IMR-90 (cell line): ENCODE data around the gene GATA6. TPM values are rescaled to one million over a fixed set of nuclear protein-coding genes. Genes with fewer than 3 reads are reported as not detected.

Source experiments
- ATAC-seq: fragments of 200-7000 bp; cut with Tn5 transposase; 2 replicates; pipeline ENCODE4 v1.9.1; 2020; ENCODE audit warnings: low read depth, mild to moderate bottlenecking, moderate library complexity
- BruUV-seq: library from RNA; stranded (reverse); fragments of 400-500 nt; replicated peaks from 2 replicates; lab custom pipeline; 2021; lab: Mats Ljungman, UMichigan
- CTCF ChIA-PET: fragments of 300-600 bp; formaldehyde crosslinking; extraction: SDS; loops from one replicate; lab custom pipeline; 2021; ENCODE audit warnings: antibody characterized with exemption; lab: Yijun Ruan, JAX
- POLR2A ChIA-PET: fragments of 300-600 bp; sonication (Branson Sonifier 250); formaldehyde crosslinking; loops from one replicate; lab custom pipeline; 2022; ENCODE audit warnings: antibody characterized with exemption; ENCODE audit not compliant: unreplicated experiment; lab: Charles Lee
- DNase-seq: peaks from one replicate; pipeline ENCODE4 v3.0.0; 2013
- H2AFZ ChIP-seq: replicated peaks from 2 replicates; pipeline ENCODE3; 2013; ENCODE audit warnings: low read length, mild to moderate bottlenecking; ENCODE audit not compliant: poor library complexity
- H2AK5ac ChIP-seq: 2 replicates; pipeline ENCODE4 v1.6.1; 2013; ENCODE audit warnings: low read depth, low read length, inconsistent platforms
- H2AK9ac ChIP-seq: replicated peaks from 2 replicates; pipeline ENCODE3; 2013; ENCODE audit warnings: mild to moderate bottlenecking, low read depth, low read length, moderate library complexity; ENCODE audit not compliant: poor library complexity
- H2BK120ac ChIP-seq: 2 replicates; pipeline ENCODE4 v1.6.1; 2013; ENCODE audit warnings: low read depth, low read length, inconsistent platforms
- H2BK15ac ChIP-seq: 3 replicates; pipeline ENCODE4 v1.6.1; 2013; ENCODE audit warnings: low read depth, low read length, inconsistent platforms
- H2BK20ac ChIP-seq: 2 replicates; pipeline ENCODE4 v1.6.1; 2013; ENCODE audit warnings: low read depth, mild to moderate bottlenecking, inconsistent platforms, low read length, moderate library complexity
- H2BK5ac ChIP-seq: 2 replicates; pipeline ENCODE4 v1.6.1; 2013; ENCODE audit warnings: mild to moderate bottlenecking, low read depth, low read length, inconsistent platforms; ENCODE audit not compliant: poor library complexity, severe bottlenecking
- H3K14ac ChIP-seq: replicated peaks from 2 replicates; pipeline ENCODE4 v1.6.1; 2013; ENCODE audit warnings: low read depth, low read length, inconsistent platforms
- H3K18ac ChIP-seq: 2 replicates; pipeline ENCODE4 v1.6.1; 2013; ENCODE audit warnings: low read depth, low read length, control low read depth
- H3K23ac ChIP-seq: 2 replicates; pipeline ENCODE4 v1.6.1; 2013; ENCODE audit warnings: low read depth, low read length, inconsistent platforms
- H3K27ac ChIP-seq: 2 replicates; pipeline ENCODE4 v1.5.1; 2013; ENCODE audit warnings: mild to moderate bottlenecking, control low read depth, low read length; ENCODE audit not compliant: insufficient read depth
- H3K27me3 ChIP-seq: 2 replicates; pipeline ENCODE4 v1.6.1; 2013; ENCODE audit warnings: low read length; ENCODE audit not compliant: control insufficient read depth, insufficient read depth
- H3K36me3 ChIP-seq: 2 replicates; pipeline ENCODE4 v1.6.1; 2013; ENCODE audit warnings: low read length, mixed read lengths; ENCODE audit not compliant: control insufficient read depth, insufficient read depth
- H3K4ac ChIP-seq: 2 replicates; pipeline ENCODE4 v1.6.1; 2013; ENCODE audit warnings: low read depth, low read length, inconsistent platforms
- H3K4me1 ChIP-seq: 2 replicates; pipeline ENCODE4 v1.6.1; 2013; ENCODE audit warnings: low read length, mixed read lengths; ENCODE audit not compliant: control insufficient read depth, insufficient read depth
- H3K4me2 ChIP-seq: 2 replicates; pipeline ENCODE4 v1.6.1; 2013; ENCODE audit warnings: low read depth, mild to moderate bottlenecking, control low read depth, low read length, moderate library complexity
- H3K4me3 ChIP-seq: 2 replicates; pipeline ENCODE4 v1.5.1; 2013; ENCODE audit warnings: low read depth, mild to moderate bottlenecking, control low read depth, low read length, moderate library complexity; ENCODE audit not compliant: insufficient read depth
- H3K56ac ChIP-seq: 2 replicates; pipeline ENCODE4 v1.6.1; 2013; ENCODE audit warnings: low read length, inconsistent platforms; ENCODE audit not compliant: insufficient read depth; ENCODE audit errors: extremely low read depth
- H3K79me1 ChIP-seq, 2 experiments: 2 replicates each; pipeline ENCODE4 v1.6.1; 2013; ENCODE audit warnings: low read length in 2 of 2, inconsistent platforms in 1 of 2, low read depth in 1 of 2
- H3K9ac ChIP-seq: 2 replicates; pipeline ENCODE4 v1.6.1; 2013; ENCODE audit warnings: low read depth, low read length, control low read depth
- H3K9me1 ChIP-seq: 2 replicates; pipeline ENCODE4 v1.6.1; 2013; ENCODE audit warnings: low read length, inconsistent platforms; ENCODE audit not compliant: insufficient read depth
- H3K9me3 ChIP-seq: 2 replicates; pipeline ENCODE4 v1.6.1; 2013; ENCODE audit warnings: low read length; ENCODE audit not compliant: control insufficient read depth, insufficient read depth
- H4K20me1 ChIP-seq: 2 replicates; pipeline ENCODE4 v1.6.1; 2013; ENCODE audit warnings: low read length, inconsistent platforms; ENCODE audit not compliant: insufficient read depth
- H4K5ac ChIP-seq: 2 replicates; pipeline ENCODE4 v1.6.1; 2013; ENCODE audit warnings: mild to moderate bottlenecking, low read depth, low read length, control low read depth
- H4K8ac ChIP-seq, 2 experiments: 2 replicates each; pipeline ENCODE4 v1.6.1; 2013; ENCODE audit warnings: low read depth in 2 of 2, low read length in 2 of 2, control low read depth in 1 of 2, inconsistent platforms in 1 of 2
- H4K91ac ChIP-seq: 2 replicates; pipeline ENCODE4 v1.6.1; 2013; ENCODE audit warnings: low read depth, low read length, inconsistent platforms; ENCODE audit not compliant: insufficient read depth
- BHLHE40 ChIP-seq: fragments of 150-350 bp; IDR thresholded peaks from 2 replicates; pipeline ENCODE4 v1.6.1; 2016; ENCODE audit warnings: mild to moderate bottlenecking, low read depth, low read length
- MAFK ChIP-seq: IDR thresholded peaks from 2 replicates; pipeline ENCODE4 v1.6.1; 2012; ENCODE audit warnings: low read depth, low read length, improper control_type of control experiment
- MAZ ChIP-seq: IDR thresholded peaks from 2 replicates; pipeline ENCODE4 v1.6.1; 2012; ENCODE audit warnings: low read depth, mild to moderate bottlenecking, low read length, improper control_type of control experiment, moderate library complexity, borderline replicate concordance
- MXI1 ChIP-seq: IDR thresholded peaks from 2 replicates; pipeline ENCODE4 v1.6.1; 2012; ENCODE audit warnings: low read depth, mild to moderate bottlenecking, low read length, moderate library complexity, borderline replicate concordance
- NFE2L2 ChIP-seq: fragments of 150-350 bp; IDR thresholded peaks from 2 replicates; pipeline ENCODE4 v1.6.1; 2016; ENCODE audit warnings: low read depth, mild to moderate bottlenecking, low read length
- POLR2A ChIP-seq: IDR thresholded peaks from 2 replicates; pipeline ENCODE4 v1.6.1; 2012; ENCODE audit warnings: mild to moderate bottlenecking, low read depth, low read length
- RAD21 ChIP-seq: IDR thresholded peaks from 2 replicates; pipeline ENCODE4 v1.6.1; 2012; ENCODE audit warnings: low read length, improper control_type of control experiment
- WGBS, 2 experiments: methylation state at CpG; one replicate each; pipeline versions ENCODE4 v1.1.5 to v1.1.7; 2013; ENCODE audit warnings: missing lambda C conversion rate in 2 of 2; ENCODE audit not compliant: insufficient read length in 1 of 2; ENCODE audit errors: extremely low coverage in 2 of 2; 5-methylcytosine and 5-hydroxymethylcytosine counted together
- dilution Hi-C: fragments of 300-500 bp; cut with HindIII; formaldehyde crosslinking; loops from one replicate; pipeline ENCODE4 v1.14.3; 2018; ENCODE audit warnings: low sequenced_read_pairs; ENCODE audit not compliant: unreplicated experiment
- in situ Hi-C: fragments of 300-500 bp; cut with MboI; formaldehyde crosslinking; loops from 3 replicates; pipeline ENCODE4 v1.14.3; 2019; ENCODE audit warnings: low sequenced_read_pairs, inconsistent platforms, mixed read lengths
- intact Hi-C: fragments of 100-400 bp; cut with micrococcal nuclease; formaldehyde crosslinking; loops from 2 replicates; pipeline ENCODE4 v1.10.0; 2022
- polyA plus RNA-seq, 3 experiments: library from polyadenylated mRNA; depleted of rRNA; stranded (reverse); fragments of >200 nt; gene quantifications; 2 replicates each; pipeline ENCODE4 v1.2.3, GENCODE V29; 2012; ENCODE audit warnings: low replicate concordance in 1 of 3
- total RNA-seq: library from RNA; depleted of rRNA; stranded (reverse); fragments of >200 nt; gene quantifications from 2 replicates; pipeline ENCODE4 v1.2.3, GENCODE V29; 2012
- TF ChIP-seq, protein P1 (sequence below): fragments of 150-350 bp; IDR thresholded peaks from 2 replicates; pipeline ENCODE4 v1.6.1; 2017; ENCODE audit warnings: mild to moderate bottlenecking, antibody characterized with exemption, low read length, low read depth
- TF ChIP-seq, protein P2 (sequence below): conservative IDR thresholded peaks from 2 replicates; pipeline ENCODE4 v1.5.1; 2012; ENCODE audit warnings: mild to moderate bottlenecking, low read depth, low read length, improper control_type of control experiment

The GATA6 gene
- total and polyA plus RNA-seq, 2 of the 4 experiments (the other 2 are of a cell fraction), result 2.5 to 4.0 TPM

DNA sequence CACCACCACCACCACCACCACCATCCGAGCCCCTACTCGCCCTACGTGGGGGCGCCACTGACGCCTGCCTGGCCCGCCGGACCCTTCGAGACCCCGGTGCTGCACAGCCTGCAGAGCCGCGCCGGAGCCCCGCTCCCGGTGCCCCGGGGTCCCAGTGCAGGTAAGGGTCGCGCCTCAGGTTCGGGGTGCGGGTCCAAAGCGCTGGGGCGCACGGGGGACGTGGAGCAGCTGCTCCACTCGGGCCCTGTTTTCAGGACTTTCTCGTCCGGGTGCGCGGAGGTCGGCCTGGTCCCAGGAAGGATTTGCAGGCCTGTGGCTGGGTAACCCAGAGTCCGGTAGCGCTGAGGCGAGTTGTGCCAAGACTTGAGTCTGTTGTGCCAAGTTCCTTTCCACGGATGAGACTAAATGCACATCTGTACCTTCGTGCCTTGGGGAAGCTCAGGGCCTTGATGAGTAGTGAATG, 2.8 kb downstream of the GATA6 start:
- H3K27ac ChIP-seq, result no peak overlapping the region; the same call in 1 of the 2 replicates
- peak overlapping the region; percentile 77 for H3K4me3 ChIP-seq
- H3K36me3 ChIP-seq, result peaks cover 13% of the 10 kb centered on the region
- WGBS, 2 experiments, result 62% methylated on average over 5 of the region's 34 CpGs; no CpG with 5 or more reads in 1 of the 2 experiments
- H2BK120ac ChIP-seq, result no peak overlapping the region
- ChIA-PET CTCF (no interaction called here), POLR2A (no interaction called here)
- H2AK9ac ChIP-seq, result no peak overlapping the region
- no peak overlapping the region for H3K56ac ChIP-seq
- H3K18ac ChIP-seq, result no peak overlapping the region
- peaks cover 11 to 24% of the 10 kb centered on the region in 2 experiments for H3K79me1 ChIP-seq
- intact Hi-C loops (loop anchor here (5.0 kb wide), 2 partner anchors 195 to 625 kb away; no protein-coding TSS in a partner anchor), in situ Hi-C loops (loop anchor here (5.0 kb wide), 1 partner anchor 390 kb away; no protein-coding TSS in a partner anchor), dilution Hi-C loops (no loop called here)
- H3K4me2 ChIP-seq, result peak overlapping the region; percentile 65
- peaks cover under 1% of the 10 kb centered on the region; the same call in 1 of the 2 replicates for H3K9me3 ChIP-seq
- peak overlapping the region; percentile 9 for H3K4ac ChIP-seq
- H2AK5ac ChIP-seq, result 0 out of 2 replicates have a peak overlapping the region, but pooled peaks have one; percentile 8
- H2BK5ac ChIP-seq, result no peak overlapping the region
- H2AFZ ChIP-seq, result peak overlapping the region; percentile 87
- H3K9me1 ChIP-seq, result no peaks in the 10 kb centered on the region
- peak overlapping the region; percentile 12; the same call in 1 of the 2 replicates for H3K14ac ChIP-seq
- H4K91ac ChIP-seq, result peak overlapping the region; percentile 3; the same call in 1 of the 2 replicates
- peak overlapping the region; percentile 70 for H3K23ac ChIP-seq
- DNase-seq, result no peak
- no peak overlapping the region for H2BK20ac ChIP-seq
- H4K8ac ChIP-seq, result no peak overlapping the region
- H3K4me1 ChIP-seq, result peaks cover 16% of the 10 kb centered on the region
- ATAC-seq, result no peak
- no peak for TF ChIP-seq MAZ
- peak; percentile 18; the same call in 1 of the 2 replicates for TF ChIP-seq POLR2A
- TF ChIP-seq, protein P1, sequence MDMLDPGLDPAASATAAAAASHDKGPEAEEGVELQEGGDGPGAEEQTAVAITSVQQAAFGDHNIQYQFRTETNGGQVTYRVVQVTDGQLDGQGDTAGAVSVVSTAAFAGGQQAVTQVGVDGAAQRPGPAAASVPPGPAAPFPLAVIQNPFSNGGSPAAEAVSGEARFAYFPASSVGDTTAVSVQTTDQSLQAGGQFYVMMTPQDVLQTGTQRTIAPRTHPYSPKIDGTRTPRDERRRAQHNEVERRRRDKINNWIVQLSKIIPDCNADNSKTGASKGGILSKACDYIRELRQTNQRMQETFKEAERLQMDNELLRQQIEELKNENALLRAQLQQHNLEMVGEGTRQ, result no peak
- no peak for TF ChIP-seq BHLHE40
- no peak for TF ChIP-seq MAFK
- no peak for TF ChIP-seq RAD21
- TF ChIP-seq, protein P2, sequence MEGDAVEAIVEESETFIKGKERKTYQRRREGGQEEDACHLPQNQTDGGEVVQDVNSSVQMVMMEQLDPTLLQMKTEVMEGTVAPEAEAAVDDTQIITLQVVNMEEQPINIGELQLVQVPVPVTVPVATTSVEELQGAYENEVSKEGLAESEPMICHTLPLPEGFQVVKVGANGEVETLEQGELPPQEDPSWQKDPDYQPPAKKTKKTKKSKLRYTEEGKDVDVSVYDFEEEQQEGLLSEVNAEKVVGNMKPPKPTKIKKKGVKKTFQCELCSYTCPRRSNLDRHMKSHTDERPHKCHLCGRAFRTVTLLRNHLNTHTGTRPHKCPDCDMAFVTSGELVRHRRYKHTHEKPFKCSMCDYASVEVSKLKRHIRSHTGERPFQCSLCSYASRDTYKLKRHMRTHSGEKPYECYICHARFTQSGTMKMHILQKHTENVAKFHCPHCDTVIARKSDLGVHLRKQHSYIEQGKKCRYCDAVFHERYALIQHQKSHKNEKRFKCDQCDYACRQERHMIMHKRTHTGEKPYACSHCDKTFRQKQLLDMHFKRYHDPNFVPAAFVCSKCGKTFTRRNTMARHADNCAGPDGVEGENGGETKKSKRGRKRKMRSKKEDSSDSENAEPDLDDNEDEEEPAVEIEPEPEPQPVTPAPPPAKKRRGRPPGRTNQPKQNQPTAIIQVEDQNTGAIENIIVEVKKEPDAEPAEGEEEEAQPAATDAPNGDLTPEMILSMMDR, result no peak
- TF ChIP-seq NFE2L2, result no peak
- TF ChIP-seq MXI1, result no peak
- peaks cover 17% of the 10 kb centered on the region for H3K27me3 ChIP-seq
- H4K5ac ChIP-seq, result no peak overlapping the region; the same call in 1 of the 2 replicates
- no peak overlapping the region; the same call in 2 of the 3 replicates for H2BK15ac ChIP-seq
- peak overlapping the region; percentile 47 for H3K9ac ChIP-seq
- H4K20me1 ChIP-seq, result peaks cover 52% of the 10 kb centered on the region
- BruUV-seq, result no TSS peak
